ENCODE data around the gene PHF23.

PHF23 gene

GRCh38 chr17:7223375-7223774 is 15.9 kb downstream of the PHF23 start:
- Histone ChIP-seq H3K9me3 (no peaks in the 10 kb centered on the region), H3K36me3 (peaks cover 14% of the 10 kb centered on the region), H3K4me3 (ENCODE audit: low read depth, low read length) (no peak overlapping the region), H3K4me1 (no peaks in the 10 kb centered on the region), H3K27me3 (no peaks in the 10 kb centered on the region)
- TF ChIP-seq CTCF (IDR thresholded peaks at IDR 0.05; ENCODE audit: low read depth, low read length) = no peak
- no peak for DNase-seq

DNA sequence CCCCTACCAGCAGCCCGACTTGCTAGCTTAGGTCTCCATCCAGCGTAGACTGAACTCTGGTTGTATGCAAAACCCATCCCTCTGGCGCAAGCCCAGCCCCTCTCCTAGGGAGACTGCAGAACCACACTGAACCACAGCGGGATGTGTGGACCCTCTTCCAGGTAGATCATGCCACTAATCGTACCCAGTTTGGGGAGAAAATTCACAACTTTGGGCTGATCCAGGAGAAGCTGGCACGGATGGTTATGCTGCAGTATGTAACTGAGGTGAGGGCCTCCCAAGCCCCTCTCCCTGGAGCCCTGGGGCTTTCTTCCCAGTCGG is 16.3 kb downstream of the PHF23 start:
- no peak for DNase-seq
- Histone ChIP-seq H3K4me3 (ENCODE audit: low read depth, low read length) (no peak overlapping the region), H3K27me3 (no peaks in the 10 kb centered on the region), H3K4me1 (no peaks in the 10 kb centered on the region), H3K9me3 (no peaks in the 10 kb centered on the region), H3K36me3 (peaks cover 14% of the 10 kb centered on the region)
- no peak for TF ChIP-seq CTCF (IDR thresholded peaks at IDR 0.05; ENCODE audit: low read depth, low read length)

DNA sequence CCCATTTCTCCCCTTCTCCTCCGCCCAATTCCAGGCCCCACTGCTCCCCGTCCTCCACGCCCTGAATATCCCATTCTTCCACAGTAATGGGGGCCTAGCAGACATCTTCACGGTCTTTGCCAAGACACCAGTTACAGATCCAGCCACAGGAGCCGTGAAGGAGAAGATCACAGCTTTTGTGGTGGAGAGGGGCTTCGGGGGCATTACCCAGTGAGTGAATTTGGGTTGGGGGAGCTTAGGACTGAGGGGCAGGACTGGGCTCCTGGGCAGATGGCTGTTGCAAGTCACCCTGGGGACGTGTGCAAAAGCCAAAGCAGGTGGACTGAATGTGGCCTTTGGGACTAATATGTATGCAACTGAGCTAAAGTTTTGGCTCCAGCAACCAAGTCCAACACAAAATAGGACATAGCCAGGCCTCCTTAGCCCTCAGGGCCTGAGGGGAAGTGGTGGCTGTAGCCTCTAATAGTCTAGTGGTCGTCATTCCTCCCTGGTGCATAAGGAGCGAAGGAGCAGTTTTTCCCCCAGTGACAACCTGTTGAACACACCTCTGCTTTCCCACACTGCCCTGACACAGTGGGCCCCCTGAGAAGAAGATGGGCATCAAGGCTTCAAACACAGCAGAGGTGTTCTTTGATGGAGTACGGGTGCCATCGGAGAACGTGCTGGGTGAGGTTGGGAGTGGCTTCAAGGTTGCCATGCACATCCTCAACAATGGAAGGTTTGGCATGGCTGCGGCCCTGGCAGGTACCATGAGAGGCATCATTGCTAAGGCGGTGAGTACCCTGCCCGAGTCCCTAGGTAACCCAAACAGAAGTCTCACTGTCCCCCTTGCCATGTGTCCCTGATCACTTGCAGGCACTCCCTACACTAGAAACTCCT is 16.9 kb downstream of the PHF23 start:
- peaks cover 14% of the 10 kb centered on the region for H3K36me3 ChIP-seq
- H3K4me1 ChIP-seq = no peaks in the 10 kb centered on the region
- H3K27me3 ChIP-seq = no peaks in the 10 kb centered on the region
- DNase-seq = no peak
- H3K9me3 ChIP-seq = no peaks in the 10 kb centered on the region
- no peak for TF ChIP-seq CTCF (IDR thresholded peaks at IDR 0.05; ENCODE audit: low read depth, low read length)
- H3K4me3 ChIP-seq (ENCODE audit: low read depth, low read length) = no peak overlapping the region

GRCh38 chr17:7221278-7222092 is 17.8 kb downstream of the PHF23 start:
- no peak for DNase-seq
- TF ChIP-seq CTCF (IDR thresholded peaks at IDR 0.05; ENCODE audit: low read depth, low read length) = no peak
- Histone ChIP-seq H3K9me3 (no peaks in the 10 kb centered on the region), H3K27me3 (no peaks in the 10 kb centered on the region), H3K4me3 (ENCODE audit: low read depth, low read length) (no peak overlapping the region), H3K4me1 (peaks cover under 1% of the 10 kb centered on the region; the same call in 1 of the 2 replicates), H3K36me3 (peaks cover 14% of the 10 kb centered on the region)

DNA sequence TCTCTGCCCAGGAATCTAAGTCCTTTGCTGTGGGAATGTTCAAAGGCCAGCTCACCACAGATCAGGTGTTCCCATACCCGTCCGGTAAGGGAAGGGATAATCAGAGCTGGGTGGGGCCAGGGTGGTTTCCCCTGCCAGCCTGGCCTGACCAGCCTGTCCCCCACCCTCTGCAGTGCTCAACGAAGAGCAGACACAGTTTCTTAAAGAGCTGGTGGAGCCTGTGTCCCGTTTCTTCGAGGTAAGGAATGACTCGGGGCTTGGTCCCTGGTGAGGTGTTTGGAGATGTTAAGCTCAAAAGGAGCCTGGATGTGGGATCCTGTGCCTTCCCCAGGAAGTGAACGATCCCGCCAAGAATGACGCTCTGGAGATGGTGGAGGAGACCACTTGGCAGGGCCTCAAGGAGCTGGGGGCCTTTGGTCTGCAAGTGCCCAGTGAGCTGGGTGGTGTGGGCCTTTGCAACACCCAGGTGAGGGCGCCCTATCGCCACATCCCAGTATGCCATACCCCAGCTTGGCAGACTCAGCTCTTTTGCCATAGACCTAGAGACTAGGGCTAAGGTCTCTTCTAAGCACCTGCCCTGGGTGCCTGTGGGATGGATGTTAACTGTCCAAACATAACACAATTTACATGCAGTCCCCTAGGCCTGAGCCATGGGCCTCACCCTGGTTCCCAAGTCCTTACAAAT is 18.5 kb downstream of the PHF23 start:
- Histone ChIP-seq H3K9me3 (no peaks in the 10 kb centered on the region), H3K4me1 (peaks cover 5% of the 10 kb centered on the region; the same call in 1 of the 2 replicates), H3K4me3 (ENCODE audit: low read depth, low read length) (peak overlapping the region; percentile 72), H3K27me3 (no peaks in the 10 kb centered on the region), H3K36me3 (peaks cover 14% of the 10 kb centered on the region)
- peak; percentile 67 for DNase-seq
- peak; percentile 57 for TF ChIP-seq CTCF (IDR thresholded peaks at IDR 0.05; ENCODE audit: low read depth, low read length)
